Body of pancreas (tissue), 4 donors: ENCODE data around the gene C1QL2.

ENCODE experiments used
- CTCF ChIP-seq, 7 experiments: fragments of 450-650 bp in 4 of 7; fragments of 200-600 bp in 3 of 7; sonication (generic) in 3 of 7; IDR thresholded peaks; one replicate each; pipeline ENCODE4 v1.5.1; 2016 to 2019; ENCODE audit warnings: antibody characterized with exemption in 7 of 7
- POLR2A ChIP-seq, 3 donors: fragments of 450-650 bp; IDR thresholded peaks; one replicate each; pipeline ENCODE4 v1.6.1; 2016; ENCODE audit warnings: antibody characterized with exemption in 3 of 3, mild to moderate bottlenecking in 2 of 3

- TF ChIP-seq CTCF (IDR thresholded peaks at IDR 0.05) (no peak), POLR2A (IDR thresholded peaks at IDR 0.05) (no peak)
Observed at GRCh38 chr2:119109866-119110265, 48.7 kb downstream of the C1QL2 start.
